GM12873 (cell line): ENCODE data around the gene DNAH3.

Experiments used
- CTCF ChIP-seq: IDR thresholded peaks from 2 replicates; pipeline ENCODE4 v1.5.1; 2012; ENCODE audit warnings: low read depth, mild to moderate bottlenecking, moderate library complexity, low read length, control low read depth; ENCODE audit not compliant: insufficient read depth; ENCODE audit errors: missing control alignments

The DNAH3 gene

GRCh38 chr16:21083729-21084268, 66.8 kb downstream of the DNAH3 start:
- TF ChIP-seq CTCF, result peak; percentile 84

- TF ChIP-seq CTCF, result no peak
These were observed 69.3 kb downstream of the DNAH3 start for GRCh38 chr16:21081329-21081728.

DNA sequence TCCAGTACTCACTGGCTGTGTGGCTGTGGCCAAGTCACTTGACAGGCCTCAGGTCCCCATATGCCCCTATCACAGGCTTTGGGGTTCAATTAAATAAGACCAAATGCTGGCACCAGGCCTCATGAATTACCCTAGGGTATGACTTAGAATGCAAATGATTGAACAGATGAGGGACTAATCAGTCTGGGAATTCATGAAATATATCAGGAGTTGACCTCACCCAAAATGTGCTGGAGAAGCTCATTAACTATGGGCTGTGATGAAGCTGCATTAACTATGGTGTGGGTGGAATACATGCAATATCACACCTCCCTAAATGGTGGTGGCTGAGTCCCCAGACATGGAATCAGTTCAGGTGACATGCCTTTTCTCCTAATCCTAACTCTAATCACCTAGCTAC, 72.1 kb downstream of the DNAH3 start:
- TF ChIP-seq CTCF, result no peak

- TF ChIP-seq CTCF, result no peak
These were observed 74.3 kb downstream of the DNAH3 start for GRCh38 chr16:21076186-21076883.

- TF ChIP-seq CTCF, result no peak
These were observed 75.4 kb downstream of the DNAH3 start for GRCh38 chr16:21075252-21075651.

GRCh38 chr16:21072976-21073375, 77.7 kb downstream of the DNAH3 start:
- TF ChIP-seq CTCF, result no peak

DNA sequence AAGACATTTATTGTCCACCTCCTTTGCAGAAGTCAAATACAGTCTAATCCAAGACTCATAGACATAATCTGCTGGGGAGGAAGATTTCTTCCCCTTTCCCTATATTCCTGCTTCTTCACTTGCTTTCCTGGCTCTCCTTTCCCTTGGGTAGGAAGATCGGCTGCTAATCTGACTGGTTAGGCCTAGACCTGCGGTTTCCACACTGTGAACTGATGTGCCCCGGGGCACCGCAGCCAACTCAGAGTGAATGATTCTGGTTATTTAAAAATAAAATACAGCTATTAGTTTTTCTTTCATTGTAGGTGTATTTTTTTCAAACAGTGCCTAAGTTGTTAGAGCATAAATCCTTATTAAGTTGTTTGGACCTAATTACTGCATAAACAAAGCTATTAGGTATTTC, 78.9 kb downstream of the DNAH3 start:
- no peak for TF ChIP-seq CTCF

GRCh38 chr16:21070564-21070963, 80.1 kb downstream of the DNAH3 start:
- TF ChIP-seq CTCF, result no peak
